Fibroblast of the aortic adventitia (primary cell): ENCODE results near the gene MAPT. TPM values are rescaled to one million over a fixed set of nuclear protein-coding genes. Genes with fewer than 3 reads are reported as not detected.

Source experiments
- DNase-seq: peaks from one replicate; pipeline ENCODE4 v3.0.0-alpha.2; 2010; ENCODE audit warnings: low read depth
- H3K4me3 ChIP-seq: 2 replicates; pipeline ENCODE4 v1.5.1; 2011; ENCODE audit warnings: low read depth, mild to moderate bottlenecking, control low read depth, low read length, moderate library complexity
- CTCF ChIP-seq: IDR thresholded peaks from 2 replicates; pipeline ENCODE4 v1.5.1; 2011; ENCODE audit warnings: mild to moderate bottlenecking, low read length, control low read depth, inconsistent platforms; ENCODE audit not compliant: insufficient read depth
- small RNA-seq: library from RNA; depleted of rRNA; stranded (forward); fragments of <200 nt; gene quantifications from one replicate; pipeline ENCODE3, GENCODE V24; 2012
- total RNA-seq: library from RNA; depleted of rRNA; stranded (reverse); fragments of >200 nt; gene quantifications from 2 replicates; pipeline ENCODE4 v1.2.3, GENCODE V29; 2012; ENCODE audit warnings: low replicate concordance

Gene MAPT
- total RNA-seq, 1 donor, result 0.54 TPM

GRCh38 chr17:46072998-46073397 lies 178.6 kb downstream of the MAPT start:
- H3K4me3 ChIP-seq, result no peak overlapping the region
- peak; percentile 74 for DNase-seq
- TF ChIP-seq CTCF, result no peak

- H3K4me3 ChIP-seq, result no peak overlapping the region
- no peak for TF ChIP-seq CTCF
- DNase-seq, result no peak
Observed at GRCh38 chr17:46074540-46074939, 180.2 kb downstream of the MAPT start.

Small RNAs within 50 kb of the gene (small RNA-seq; reads per million reads assigned to genes)
- not detected for gene RF00017

Other genes with a start within 250 kb of the MAPT start
- gene CRHR1, start 110.2 kb upstream of the MAPT start, total RNA-seq, result not detected in 2 replicates
- gene SPPL2C, start 49.7 kb upstream of the MAPT start, total RNA-seq, result not detected in 2 replicates
- not detected in 2 replicates for gene STH, start 104.7 kb downstream of the MAPT start, total RNA-seq